ENCODE results near the gene PSMG1.

DNA sequence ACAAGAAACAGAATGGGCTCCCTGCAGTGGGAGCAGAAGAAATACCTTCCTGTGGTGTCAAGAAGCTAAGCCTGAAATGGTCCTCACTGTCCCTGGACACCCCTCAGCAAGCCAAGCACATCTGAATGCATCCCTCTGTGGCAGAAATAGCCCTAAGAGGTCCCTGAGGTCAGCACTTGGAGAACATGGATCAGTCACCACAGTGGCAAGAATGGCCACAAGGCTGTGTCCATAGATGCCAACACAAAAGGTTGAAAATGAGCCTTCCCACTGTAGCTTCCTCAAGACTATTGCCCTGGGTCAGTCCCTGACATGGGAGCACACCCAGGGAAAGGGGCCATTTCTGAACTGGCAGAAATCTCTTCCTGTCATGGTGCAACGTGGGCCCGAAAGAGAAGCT, 27.7 kb downstream of the PSMG1 start:
- no peak for TF ChIP-seq POLR2A (IDR thresholded peaks at IDR 0.05; ENCODE audit: low read depth, low read length)
- TF ChIP-seq CTCF (IDR thresholded peaks at IDR 0.05 in 2 of 3, conservative IDR thresholded peaks at IDR 0.05 in 1 of 3; ENCODE audit: control insufficient read depth in 2 of 3, extremely low read depth in 1 of 3, insufficient read depth in 1 of 3, low read depth in 3 of 3, low read length in 3 of 3), result no peak

Measured in GM12878 (cell line).